GM13977 (cell line): ENCODE measurements around the gene OR6S1.
"Not testable (repeated sequence)": the region's sequence is repeated elsewhere in the genome, so short reads cannot be mapped to it uniquely, and the experiment has no call there.

ENCODE experiments used
- DNase-seq: peaks from one replicate; pipeline ENCODE4 v3.0.0; 2012; ENCODE audit warnings: low spot score
- CTCF ChIP-seq: IDR thresholded peaks from 2 replicates; pipeline ENCODE4 v1.5.1; 2012; ENCODE audit warnings: mild to moderate bottlenecking, control low read depth; ENCODE audit not compliant: insufficient read depth; ENCODE audit errors: extremely low read depth, missing control alignments
- in situ Hi-C: fragments of 300-500 bp; cut with MboI; formaldehyde crosslinking; loops from one replicate; pipeline ENCODE4 v1.12.0; 2022; ENCODE audit warnings: low sequenced_read_pairs, low pct_unique_long_range_greater_than_20kb, mixed read lengths, inconsistent platforms; ENCODE audit not compliant: unreplicated experiment

Gene OR6S1

GRCh38 chr14:20671597-20672283 is 30.2 kb upstream of the OR6S1 start:
- TF ChIP-seq CTCF, result no peak
- in situ Hi-C loops, result no loop called here
- no peak for DNase-seq

- no peak for TF ChIP-seq CTCF
- in situ Hi-C loops, result no loop called here
Measured at GRCh38 chr14:20668969-20669368, 27.5 kb upstream of the OR6S1 start.

GRCh38 chr14:20667957-20668356 is 26.5 kb upstream of the OR6S1 start:
- TF ChIP-seq CTCF, result no peak
- DNase-seq, result peak; percentile 71
- in situ Hi-C loops, result no loop called here

More at GRCh38 chr14:20668969-20669368, 27.5 kb upstream of the OR6S1 start:
- DNase-seq, result no peak

- DNase-seq, in situ Hi-C loops: not testable (repeated sequence)
Measured at GRCh38 chr14:20666400-20666961, 25.0 kb upstream of the OR6S1 start.

GRCh38 chr14:20662968-20663732 is 21.7 kb upstream of the OR6S1 start:
- peak; percentile 68 for TF ChIP-seq CTCF
- in situ Hi-C loops, result no loop called here
- no peak for DNase-seq

- no peak for TF ChIP-seq CTCF
Measured at GRCh38 chr14:20661197-20661596, 19.7 kb upstream of the OR6S1 start.

More at GRCh38 chr14:20661197-20661596, 19.7 kb upstream of the OR6S1 start:
- no peak for DNase-seq
- in situ Hi-C loops, result no loop called here
